ENCODE data around the gene GRB10. TPM values are rescaled to one million over a fixed set of nuclear protein-coding genes. Genes with fewer than 3 reads are reported as not detected.

Gene GRB10
- total and polyA plus RNA-seq, 2 donors (not counting 3 experiments of a cell fraction or from before 2014, with no cell fraction given), result 43.7 to 240 TPM

DNA sequence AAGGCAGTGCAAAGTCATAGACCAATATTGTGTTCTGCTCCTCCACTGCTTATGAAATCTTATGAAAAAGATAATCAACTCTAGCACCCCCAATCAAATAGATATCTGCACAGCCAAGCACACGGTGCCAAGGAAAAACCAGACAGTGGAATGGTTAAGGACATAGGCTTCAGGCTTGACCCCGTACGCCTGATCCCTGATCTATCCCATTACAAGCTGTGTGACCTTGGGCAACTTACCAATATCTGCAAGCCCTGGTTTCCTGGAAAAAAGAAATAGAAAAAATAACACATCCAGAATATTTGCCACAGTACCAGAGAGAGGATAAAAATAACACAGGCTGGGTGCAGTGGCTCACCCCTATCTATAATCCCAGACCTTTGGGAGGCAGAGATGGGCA, 56.9 kb downstream of the GRB10 start:
- dilution Hi-C loops (cut with MboI; ENCODE audit: extremely low pct_ligation_motif_present, low sequenced_read_pairs) (no loop called here), intact Hi-C loops (cut with micrococcal nuclease) (loop anchor here (2.0 to 5.0 kb wide), 3 partner anchors 67 to 227 kb away; no protein-coding TSS in a partner anchor)
- Histone ChIP-seq H3K27me3 (ENCODE audit: control insufficient read depth in 2 of 2, insufficient read depth in 2 of 2, low read length in 2 of 2) (no peaks in the 10 kb centered on the region), H3K9ac (replicated peaks; ENCODE audit: extremely low read depth, insufficient read depth, low read length) (no peak overlapping the region), H3K79me2 (ENCODE audit: control insufficient read depth, insufficient read depth, low read length) (peaks cover 92% of the 10 kb centered on the region), H3K27ac (ENCODE audit: insufficient read depth, low read depth, low read length) (no peak overlapping the region), H3K9me1 (replicated peaks; ENCODE audit: control insufficient read depth, extremely low read depth, insufficient read depth, low read length) (no peaks in the 10 kb centered on the region), H3K36me3 (ENCODE audit: control insufficient read depth in 2 of 2, extremely low read depth in 1 of 2, insufficient read depth in 2 of 2, low read length in 2 of 2) (peaks cover 0 to 13% of the 10 kb centered on the region in 2 experiments), H3K4me2 (ENCODE audit: insufficient read depth, low read length) (peak overlapping the region; percentile 5), H3K9me3 (replicated peaks; ENCODE audit: control insufficient read depth, insufficient read depth, low read length) (no peaks in the 10 kb centered on the region), H4K20me1 (replicated peaks; ENCODE audit: control insufficient read depth, extremely low read depth, insufficient read depth, low read length) (no peaks in the 10 kb centered on the region), H3K4me1 (ENCODE audit: control insufficient read depth, extremely low read depth, insufficient read depth, low read length) (peaks cover 66% of the 10 kb centered on the region), H2AFZ (ENCODE audit: low read depth, low read length) (no peak overlapping the region), H3K4me3 (replicated peaks in 1 of 3; ENCODE audit: insufficient read depth in 1 of 3, low read depth in 1 of 3, low read length in 3 of 3) (no peak overlapping the region)
- peak; percentile 68 for FAIRE-seq
- ChIA-PET POLR2A (no interaction called here), CTCF (interaction anchor here (1.0 to 1.2 kb wide), 2 partner anchors 50 to 416 kb away, joined by 3 read pairs; no protein-coding TSS in a partner anchor)
- no TSS peak for BruUV-seq (replicated peaks)
- DNase-seq (ENCODE audit: low read depth, low spot score), result peak; percentile 45
- TF ChIP-seq MAX (IDR thresholded peaks at IDR 0.05; ENCODE audit: insufficient read depth, insufficient read length) (no peak), GATA2 (IDR thresholded peaks at IDR 0.05; ENCODE audit: insufficient read depth, insufficient read length, low read depth, low read length) (no peak), POLR2AphosphoS5 (IDR thresholded peaks at IDR 0.05; ENCODE audit: insufficient read depth, low read depth, low read length) (no peak), POLR2A (IDR thresholded peaks at IDR 0.05; ENCODE audit: low read depth, low read length) (no peak), FOS (IDR thresholded peaks at IDR 0.05; ENCODE audit: borderline replicate concordance, insufficient read depth, low read length) (no peak), EZH2 (IDR thresholded peaks at IDR 0.05; ENCODE audit: borderline replicate concordance, low read depth, low read length, severe bottlenecking) (no peak), CTCF (IDR thresholded peaks at IDR 0.05; ENCODE audit: extremely low read depth in 1 of 2, insufficient read depth in 1 of 2, low read depth in 1 of 2, low read length in 2 of 2) (no peak), JUN (IDR thresholded peaks at IDR 0.05; ENCODE audit: borderline replicate concordance, insufficient read depth, insufficient read length, low read depth) (no peak), MYC (IDR thresholded peaks at IDR 0.05; ENCODE audit: low read depth, low read length) (no peak)

Measured in endothelial cell of umbilical vein (primary cell).